MM.1S (cell line): ENCODE results near the gene BIRC6.

Experiments used
- CTCF ChIP-seq: fragments of 300-600 bp; sonication (generic); IDR thresholded peaks from 2 replicates; pipeline ENCODE4 v1.5.1; 2016; ENCODE audit warnings: antibody characterized with exemption, low read length, mixed read lengths
- EZH2 ChIP-seq: fragments of 300-600 bp; sonication (generic); optimal IDR thresholded peaks from 2 replicates; pipeline ENCODE3; 2017; ENCODE audit warnings: low read depth, mild to moderate bottlenecking, antibody characterized with exemption, low read length, mixed read lengths

DNA sequence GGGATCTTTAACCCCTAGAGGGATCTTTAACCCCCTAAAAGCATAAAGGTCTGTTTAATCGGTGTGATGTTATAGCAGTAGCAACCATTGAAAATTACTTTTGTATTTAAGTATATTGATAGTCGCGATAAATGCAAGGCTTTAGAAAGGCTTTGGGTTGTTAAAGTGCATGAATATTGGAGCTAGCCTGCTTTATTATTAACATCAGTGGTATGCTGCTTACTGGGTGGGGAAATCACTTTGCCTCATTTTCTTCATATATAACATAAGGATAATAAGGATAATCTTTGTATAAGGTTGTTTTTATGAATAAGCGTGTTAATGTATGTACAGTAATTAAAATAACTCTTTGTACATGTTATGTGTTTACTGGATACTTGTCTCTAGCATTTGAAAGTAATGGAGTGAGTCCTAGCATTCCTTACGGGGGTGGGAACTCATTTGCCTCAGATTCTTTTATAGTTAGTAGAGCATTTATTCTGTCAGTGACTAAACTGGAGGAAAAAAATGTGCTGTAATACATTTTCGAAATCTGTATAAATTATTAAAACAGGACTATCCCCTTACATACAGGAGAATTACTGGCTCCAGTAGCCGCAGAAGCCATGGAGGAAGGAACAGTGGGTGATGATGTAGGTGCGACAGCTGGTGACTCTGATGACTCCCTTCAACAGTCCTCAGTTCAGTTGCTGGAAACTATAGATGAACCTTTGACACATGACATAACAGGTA lies 122.2 kb downstream of the BIRC6 start:
- TF ChIP-seq CTCF (no peak), EZH2 (no peak)
